Ishikawa (cell line): ENCODE measurements around the gene AGPAT2.

Experiments
- CEBPB ChIP-seq: IDR thresholded peaks from 2 replicates; pipeline ENCODE4 v1.6.1; 2012
- CREB1 ChIP-seq: IDR thresholded peaks from 2 replicates; pipeline ENCODE4 v1.6.1; 2012; ENCODE audit warnings: low read depth
- EGR1 ChIP-seq: IDR thresholded peaks from 2 replicates; pipeline ENCODE4 v1.6.1; 2012
- FOXM1 ChIP-seq: IDR thresholded peaks from 2 replicates; pipeline ENCODE4 v1.6.1; 2012; ENCODE audit warnings: low read depth, borderline replicate concordance
- MAX ChIP-seq: IDR thresholded peaks from 2 replicates; pipeline ENCODE4 v1.6.1; 2012
- NFIC ChIP-seq: IDR thresholded peaks from 2 replicates; pipeline ENCODE4 v1.6.1; 2012
- REST ChIP-seq: IDR thresholded peaks from 2 replicates; pipeline ENCODE4 v1.6.1; 2012; ENCODE audit warnings: low read depth, mild to moderate bottlenecking
- TAF1 ChIP-seq: IDR thresholded peaks from 2 replicates; pipeline ENCODE4 v1.6.1; 2012; ENCODE audit warnings: low read depth, mild to moderate bottlenecking
- YY1 ChIP-seq: IDR thresholded peaks from 2 replicates; pipeline ENCODE4 v1.6.1; 2012; ENCODE audit warnings: low read depth

GRCh38 chr9:136694872-136695247, 7.6 kb upstream of the AGPAT2 start:
- TF ChIP-seq EGR1 (no peak), YY1 (no peak), MAX (no peak), CREB1 (no peak), TAF1 (no peak), NFIC (no peak), CEBPB (no peak), REST (no peak), FOXM1 (no peak)
